Activated CD4-positive, alpha-beta T cell treated with anti-CD3 and anti-CD28 coated beads for 1 hour (primary cell): ENCODE measurements around the gene INPP5A.
"Not testable (repeated sequence)": the region's sequence is repeated elsewhere in the genome, so short reads cannot be mapped to it uniquely, and the experiment has no call there.

Source experiments
- DNase-seq: peaks from one replicate; pipeline ENCODE4 v3.0.0-alpha.2; 2020

The INPP5A gene

GRCh38 chr10:132752378-132752777, 214.8 kb downstream of the INPP5A start:
- no peak for DNase-seq

GRCh38 chr10:132752961-132753360, 215.4 kb downstream of the INPP5A start:
- no peak for DNase-seq

GRCh38 chr10:132753596-132753995, 216.0 kb downstream of the INPP5A start:
- DNase-seq = no peak

GRCh38 chr10:132754071-132754470, 216.5 kb downstream of the INPP5A start:
- no peak for DNase-seq

- DNase-seq = no peak
These were observed 217.7 kb downstream of the INPP5A start for GRCh38 chr10:132755166-132755711.

GRCh38 chr10:132756591-132756990, 219.0 kb downstream of the INPP5A start:
- DNase-seq = no peak

- no peak for DNase-seq
These were observed 219.6 kb downstream of the INPP5A start for GRCh38 chr10:132757171-132757570.

GRCh38 chr10:132758865-132759264, 221.3 kb downstream of the INPP5A start:
- DNase-seq = no peak

GRCh38 chr10:132761395-132762060, 223.9 kb downstream of the INPP5A start:
- no peak for DNase-seq

- no peak for DNase-seq
These were observed 224.7 kb downstream of the INPP5A start for GRCh38 chr10:132762267-132762666.

GRCh38 chr10:132763545-132763944, 226.0 kb downstream of the INPP5A start:
- DNase-seq = no peak

GRCh38 chr10:132764108-132764507, 226.5 kb downstream of the INPP5A start:
- no peak for DNase-seq

GRCh38 chr10:132765435-132765834, 227.8 kb downstream of the INPP5A start:
- no peak for DNase-seq

- no peak for DNase-seq
These were observed 228.7 kb downstream of the INPP5A start for GRCh38 chr10:132766291-132766690.

- no peak for DNase-seq
These were observed 231.0 kb downstream of the INPP5A start for GRCh38 chr10:132768346-132769248.

GRCh38 chr10:132770061-132771021, 232.8 kb downstream of the INPP5A start:
- no peak for DNase-seq

- not testable (repeated sequence) for DNase-seq
These were observed 235.2 kb downstream of the INPP5A start for GRCh38 chr10:132772816-132773215.

GRCh38 chr10:132774181-132774901, 236.8 kb downstream of the INPP5A start:
- no peak for DNase-seq

GRCh38 chr10:132774902-132775863, 237.6 kb downstream of the INPP5A start:
- no peak for DNase-seq

GRCh38 chr10:132776186-132776585, 238.6 kb downstream of the INPP5A start:
- no peak for DNase-seq

- DNase-seq = no peak
These were observed 239.2 kb downstream of the INPP5A start for GRCh38 chr10:132776821-132777220.
